ENCODE measurements around the gene HIVEP2.

Gene HIVEP2

DNA sequence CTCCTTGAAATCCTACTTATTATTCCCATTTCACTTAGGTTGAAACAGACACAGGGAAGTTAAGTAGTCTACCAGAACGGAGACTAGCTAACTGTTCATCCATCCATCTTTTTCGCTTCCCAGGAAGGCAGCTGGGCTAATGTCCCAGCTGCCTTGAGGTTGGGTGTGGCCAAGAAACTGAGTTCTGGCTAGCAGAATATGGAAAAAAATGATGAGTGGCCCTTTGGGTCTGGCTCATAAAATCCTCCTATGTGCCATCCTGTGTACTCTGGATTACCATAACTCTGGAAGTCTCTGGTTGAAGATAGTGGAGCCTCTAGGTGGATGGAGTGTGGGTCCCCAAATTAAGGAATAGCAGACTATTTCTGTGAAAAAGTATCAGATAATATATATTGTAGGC, 206.2 kb downstream of the HIVEP2 start:
- no peak for DNase-seq (ENCODE audit: low read depth, low spot score)

DNA sequence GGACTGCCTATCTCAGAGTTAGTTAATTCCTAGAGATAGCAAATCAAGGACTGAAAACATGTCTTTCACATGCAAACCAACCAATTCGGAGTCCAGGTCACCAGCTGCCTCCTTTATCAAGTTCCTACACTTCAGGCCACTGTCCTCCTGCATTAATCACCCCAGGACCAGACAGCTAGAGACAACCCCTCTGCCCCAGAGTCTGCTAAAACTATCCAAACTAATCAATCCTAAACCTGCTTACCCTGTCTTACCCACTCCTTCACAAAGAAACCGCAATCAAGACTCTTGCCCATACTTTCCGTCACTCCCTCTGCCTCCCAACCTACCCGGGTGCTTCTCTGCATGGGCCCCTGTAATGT, 207.0 kb downstream of the HIVEP2 start:
- DNase-seq (ENCODE audit: low read depth, low spot score), result no peak

DNA sequence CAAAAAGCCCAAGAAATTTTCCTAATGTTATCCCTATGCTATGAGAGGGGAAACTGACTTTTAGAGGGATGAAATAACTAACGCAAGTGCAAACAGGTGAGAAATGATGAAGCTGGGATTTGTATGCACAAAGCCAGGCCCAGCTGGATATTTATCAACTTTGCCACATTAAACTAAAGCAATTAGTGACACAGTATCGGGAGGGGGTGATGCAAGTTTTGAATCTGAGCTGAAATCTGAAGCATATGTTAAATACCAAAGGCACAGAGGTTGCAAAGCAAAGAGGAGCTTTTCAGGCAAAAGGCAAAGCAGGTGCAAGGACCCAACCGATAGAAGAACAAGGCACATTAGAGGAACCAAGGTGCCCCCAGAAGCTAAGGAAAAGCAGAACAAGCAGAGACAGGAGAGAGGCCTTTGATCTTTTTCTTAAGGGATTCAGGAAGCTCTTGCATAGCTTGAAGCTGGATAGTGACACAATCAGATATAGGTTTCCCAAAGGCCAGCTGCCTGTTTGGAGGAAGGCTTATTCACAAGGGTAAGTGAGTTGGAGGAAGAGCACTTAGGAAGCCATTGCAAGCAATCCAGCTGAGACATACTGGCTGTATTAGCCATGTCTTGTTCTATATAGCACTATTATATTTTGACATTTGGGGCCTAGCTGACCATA, 207.5 kb downstream of the HIVEP2 start:
- no peak for DNase-seq (ENCODE audit: low read depth, low spot score)

DNA sequence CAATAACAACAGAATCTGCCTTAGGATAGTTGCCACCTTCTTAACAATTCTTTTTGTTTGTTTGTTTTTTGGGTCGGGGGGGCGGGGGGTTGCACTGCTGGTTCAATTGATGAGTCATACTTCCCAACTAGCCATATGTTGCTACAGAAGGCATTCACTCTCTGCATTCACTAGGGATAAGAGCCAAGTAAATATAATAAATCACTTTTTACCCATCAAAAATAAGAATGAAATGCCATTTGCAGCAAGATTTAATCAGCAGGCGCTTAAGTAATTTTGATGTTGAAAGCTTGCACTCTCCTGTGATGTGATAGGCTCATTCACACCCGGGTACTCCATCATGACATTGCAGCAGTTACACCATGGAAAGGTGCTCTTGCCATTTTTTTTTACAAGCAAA, 209.8 kb downstream of the HIVEP2 start:
- no peak for DNase-seq (ENCODE audit: low read depth, low spot score)

DNA sequence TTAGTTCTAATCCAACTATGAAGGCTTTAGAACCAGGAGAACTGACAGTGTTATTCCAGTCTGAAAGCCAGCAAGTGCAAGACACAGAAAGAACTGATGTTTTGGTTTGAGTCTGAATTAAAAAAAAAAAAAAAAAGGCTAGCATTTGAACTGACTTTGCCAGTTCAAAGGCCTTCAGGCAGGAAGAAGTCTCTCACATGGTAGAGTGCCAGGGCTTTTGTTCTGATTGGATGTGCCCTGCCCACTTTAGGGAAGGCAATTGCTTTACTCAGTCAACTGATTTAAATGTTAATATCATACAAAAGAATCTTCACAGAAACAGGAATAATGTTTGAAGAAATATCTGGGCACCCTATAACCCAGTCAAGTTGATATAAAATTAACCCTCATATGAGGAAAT, 212.2 kb downstream of the HIVEP2 start:
- DNase-seq (ENCODE audit: low read depth, low spot score), result no peak

DNA sequence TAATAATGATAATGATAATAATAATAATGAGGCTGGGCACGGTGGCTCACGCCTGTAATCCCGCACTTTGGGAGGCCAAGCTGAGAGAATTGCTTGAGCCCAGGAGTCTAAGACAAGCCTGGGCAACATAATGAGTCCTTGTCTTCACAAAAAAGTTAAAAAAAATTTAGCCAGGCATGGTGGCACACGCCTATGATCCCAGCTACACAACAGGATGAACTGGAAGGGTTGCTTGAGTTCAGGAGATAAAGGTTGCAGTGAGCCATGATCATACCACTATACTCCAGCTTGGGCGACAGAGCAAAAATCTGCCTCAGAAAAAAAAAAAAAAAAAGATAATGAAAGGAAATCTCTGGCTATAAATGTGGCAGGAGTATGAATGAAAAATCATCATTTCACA, 213.4 kb downstream of the HIVEP2 start:
- DNase-seq (ENCODE audit: low read depth, low spot score), result no peak

DNA sequence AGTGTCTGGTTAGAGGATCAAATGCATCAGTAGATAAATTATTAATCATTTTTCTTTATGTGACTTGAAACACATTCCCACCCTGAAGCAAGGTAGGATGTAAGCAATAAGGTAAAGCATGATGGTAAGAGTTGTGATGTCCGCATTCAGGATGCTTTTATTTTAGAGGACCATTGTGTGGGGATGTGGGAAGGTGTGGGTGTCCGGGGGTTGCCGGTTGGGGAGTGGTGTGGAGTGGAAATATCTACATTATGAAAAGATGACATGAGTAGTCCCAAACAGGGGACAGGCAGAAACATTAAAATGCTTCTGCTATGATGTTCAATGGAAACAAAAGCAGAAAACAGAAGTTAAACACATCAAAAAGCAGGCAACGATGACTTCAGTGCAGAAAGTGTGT, 215.4 kb downstream of the HIVEP2 start:
- no peak for DNase-seq (ENCODE audit: low read depth, low spot score)

DNA sequence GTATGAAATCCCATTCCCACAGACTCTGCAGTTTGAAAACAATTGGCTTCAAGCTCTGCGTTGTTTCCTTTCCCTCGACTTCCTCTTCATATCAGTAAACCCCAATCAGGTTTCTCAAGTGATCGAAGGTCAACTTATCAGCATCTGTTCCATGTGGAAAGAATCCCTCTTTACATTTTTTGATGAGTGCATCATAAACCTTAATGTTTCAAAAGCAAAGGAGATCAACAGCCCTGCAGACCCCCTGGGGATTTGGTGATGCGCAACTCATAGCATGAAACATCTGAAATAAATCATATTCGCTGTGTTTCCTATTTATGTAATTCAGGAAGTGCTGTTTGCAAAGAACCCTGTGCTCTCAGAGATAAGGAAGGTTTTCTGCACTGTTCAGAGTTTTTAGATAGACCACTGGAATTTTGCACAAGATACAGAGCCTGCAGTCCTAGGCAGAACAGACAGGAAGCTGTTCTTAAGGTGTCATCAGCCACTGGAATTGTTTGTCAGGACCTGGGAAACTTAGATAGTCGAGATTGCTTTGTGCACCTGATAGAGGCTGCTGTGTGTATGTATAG, 216.0 kb downstream of the HIVEP2 start:
- no peak for DNase-seq (ENCODE audit: low read depth, low spot score)

DNA sequence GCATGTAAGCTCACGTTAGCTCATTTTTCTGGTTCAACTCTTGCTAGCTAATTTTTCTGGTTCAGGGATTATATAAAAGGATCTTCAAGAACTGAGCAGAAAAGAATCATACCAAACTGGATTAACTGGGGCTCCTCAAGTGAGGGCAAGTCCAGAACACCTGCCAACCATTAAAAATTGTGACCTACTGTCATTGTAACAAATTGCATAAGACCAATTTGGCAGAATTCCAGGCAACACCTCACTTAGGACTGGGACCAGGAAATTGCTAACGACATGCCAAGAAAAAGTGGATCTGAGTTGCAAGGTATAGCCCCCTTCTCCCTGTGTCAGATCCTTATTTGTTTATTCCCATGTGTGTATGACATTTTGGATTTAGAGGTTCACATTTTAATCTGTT, 216.6 kb downstream of the HIVEP2 start:
- DNase-seq (ENCODE audit: low read depth, low spot score), result no peak

DNA sequence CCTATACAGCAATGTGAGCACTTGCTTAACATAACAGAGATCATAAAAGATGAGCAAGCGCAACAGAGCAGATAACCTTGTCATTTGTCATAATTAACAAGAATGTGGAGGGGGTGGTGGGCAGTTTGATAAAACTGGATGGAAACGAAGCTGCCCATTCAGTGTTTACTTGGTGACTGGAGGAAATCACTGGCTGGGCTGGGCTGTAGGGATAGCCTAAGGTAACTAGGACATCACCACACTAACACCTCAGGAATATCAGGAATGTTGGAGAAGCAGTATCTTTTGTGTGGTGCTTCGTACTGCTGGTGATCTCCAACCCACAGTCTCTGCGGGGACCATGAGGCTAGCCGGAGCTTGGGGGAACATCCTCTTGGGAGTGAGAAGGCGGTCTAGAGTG, 218.4 kb downstream of the HIVEP2 start:
- DNase-seq (ENCODE audit: low read depth, low spot score), result no peak

DNA sequence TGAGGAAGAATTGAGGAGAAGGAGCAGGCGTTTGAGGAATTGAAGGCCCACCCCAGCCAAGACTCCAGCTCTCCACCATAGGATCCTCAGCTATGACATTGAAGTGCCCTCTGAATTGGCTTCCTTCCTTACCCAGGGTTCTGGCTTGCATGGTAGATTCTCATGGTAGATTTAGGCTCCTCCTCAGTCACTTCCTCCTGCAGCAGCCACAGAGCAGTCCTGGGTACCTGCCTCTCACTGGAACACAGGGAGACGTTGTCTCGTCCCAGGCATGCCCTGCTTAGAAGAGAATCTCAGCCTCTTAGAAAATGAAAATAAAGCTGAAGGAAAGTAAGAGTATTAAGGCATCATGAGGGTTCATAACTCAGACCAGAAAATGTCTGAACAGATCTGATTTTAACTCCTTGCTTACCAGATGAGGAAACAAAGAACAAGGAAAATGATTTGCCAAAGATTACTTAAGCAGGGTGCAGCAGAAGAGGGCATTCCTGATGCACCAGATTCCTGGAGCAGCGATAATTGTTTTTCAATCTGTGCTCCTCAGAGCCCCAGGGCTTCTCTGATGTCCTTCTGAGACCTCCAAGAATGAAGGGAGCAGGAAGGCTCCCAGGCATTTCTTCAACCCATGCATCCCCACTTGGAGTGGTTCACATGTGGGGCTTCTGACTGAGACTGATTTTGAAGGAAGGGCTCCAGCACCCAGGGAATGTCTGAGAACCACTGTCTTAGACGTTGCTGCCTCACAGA, 219.8 kb downstream of the HIVEP2 start:
- no peak for DNase-seq (ENCODE audit: low read depth, low spot score)

DNA sequence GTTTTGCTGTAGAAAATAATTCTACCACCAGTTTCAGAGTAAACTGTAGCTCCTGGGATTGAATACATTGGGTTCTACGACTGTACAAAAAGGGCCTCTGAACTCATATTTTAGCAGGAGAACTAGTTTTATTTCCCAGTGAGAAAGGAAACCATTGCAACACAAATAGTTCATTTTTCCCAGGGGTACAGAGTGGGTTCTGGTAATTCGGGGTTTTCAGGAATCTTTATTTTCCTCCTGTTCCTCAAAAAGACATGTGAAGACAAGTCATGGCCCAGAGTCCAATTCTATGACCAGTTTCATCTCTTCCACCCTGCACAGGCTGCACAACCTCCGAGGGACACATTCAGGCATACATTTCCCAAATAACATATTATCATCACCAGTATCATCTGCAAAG, 222.1 kb downstream of the HIVEP2 start:
- DNase-seq (ENCODE audit: low read depth, low spot score), result no peak

DNA sequence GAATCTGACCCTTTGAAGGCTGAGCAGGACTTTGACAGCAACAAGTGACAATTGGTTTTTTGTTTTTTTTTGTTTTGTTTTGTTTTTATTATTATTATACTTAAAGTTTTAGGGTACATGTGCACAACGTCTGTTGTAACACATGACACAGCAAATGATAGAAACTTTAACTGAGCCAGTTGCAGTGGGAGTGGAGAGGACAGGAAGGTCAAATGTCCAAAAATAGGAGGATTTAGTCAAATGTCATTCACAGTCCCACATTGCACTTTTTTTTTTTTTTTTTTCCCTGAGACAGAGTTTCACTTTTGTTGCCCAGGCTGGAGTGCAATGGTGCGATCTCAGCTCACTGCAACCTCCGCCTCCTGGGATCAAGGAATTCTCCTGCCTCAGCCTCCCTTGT, 223.0 kb downstream of the HIVEP2 start:
- DNase-seq (ENCODE audit: low read depth, low spot score), result no peak

DNA sequence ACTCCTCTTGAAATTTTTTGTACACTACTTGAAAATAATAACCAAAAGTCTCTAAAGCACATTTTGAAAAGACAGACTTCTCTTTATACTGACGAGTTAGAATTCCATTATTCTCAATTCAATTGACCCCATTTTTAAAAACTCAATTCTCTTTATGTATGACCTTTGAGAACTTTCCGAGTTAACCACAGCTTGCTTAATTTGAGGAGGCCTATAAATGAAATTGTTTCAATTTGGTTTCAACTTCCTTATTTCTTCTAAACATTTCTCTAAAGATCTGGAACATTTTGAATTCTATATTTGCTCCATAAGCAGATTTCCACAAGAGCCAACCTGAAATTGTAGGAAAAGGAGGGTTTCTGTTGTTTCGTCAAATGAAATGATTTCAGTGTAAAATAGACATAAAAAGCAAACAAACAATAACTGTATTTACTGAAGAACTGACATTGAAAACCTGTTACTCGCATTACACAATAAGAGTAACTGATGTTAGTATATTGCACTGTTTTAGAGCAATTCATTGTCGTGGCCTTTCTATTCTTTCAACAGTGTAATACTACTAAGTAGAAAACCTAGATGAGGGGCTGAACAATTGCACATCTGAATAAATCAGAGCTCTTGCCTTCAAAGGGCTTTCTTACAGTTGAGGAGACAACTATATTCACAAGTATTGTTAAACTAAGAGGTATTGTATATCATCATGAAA, 223.6 kb downstream of the HIVEP2 start:
- no peak for DNase-seq (ENCODE audit: low read depth, low spot score)

DNA sequence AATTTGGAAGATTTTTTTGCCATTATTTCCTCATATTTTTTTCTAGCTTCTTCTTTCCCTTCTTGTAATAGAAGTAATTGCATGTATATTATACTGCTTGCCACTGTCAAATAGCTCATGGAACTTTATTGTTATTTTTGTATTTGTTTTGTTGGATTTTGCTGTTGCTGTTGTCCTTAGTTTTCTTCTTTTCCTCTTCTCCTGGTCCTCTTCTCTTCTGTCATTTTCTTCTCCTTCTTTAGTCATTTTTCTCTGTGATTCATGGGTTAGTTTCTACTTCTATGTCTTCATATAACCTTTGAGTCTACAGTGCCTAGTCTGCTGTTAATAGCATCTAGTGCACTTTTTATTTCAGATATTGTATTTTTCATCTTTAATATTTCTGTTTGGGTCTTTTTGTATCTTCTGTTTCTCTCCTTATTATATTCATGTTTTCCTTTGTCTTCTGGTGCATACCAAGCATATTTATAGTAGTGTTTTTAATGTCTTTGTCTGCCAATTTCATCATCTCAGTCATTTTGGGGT, 226.2 kb downstream of the HIVEP2 start:
- no peak for DNase-seq (ENCODE audit: low read depth, low spot score)

DNA sequence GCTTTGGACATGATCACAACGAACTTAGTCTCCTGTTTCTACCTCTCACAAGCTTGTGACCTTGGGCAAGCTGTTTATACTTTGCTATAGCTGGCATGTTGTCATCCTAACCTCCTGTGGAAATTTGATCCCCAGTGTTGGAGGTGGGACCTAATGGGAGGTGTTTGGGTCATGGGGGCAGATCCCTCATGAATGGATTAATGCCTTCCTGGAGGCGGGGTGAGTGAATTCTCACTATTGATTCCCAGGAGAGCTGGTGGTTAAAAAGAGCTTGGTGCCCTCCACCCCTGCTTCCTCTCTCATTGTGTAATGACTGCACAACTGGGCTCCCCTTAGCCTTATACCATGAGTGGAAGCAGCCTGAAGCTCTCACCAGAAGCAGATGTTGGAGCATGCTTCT, 228.9 kb downstream of the HIVEP2 start:
- no peak for DNase-seq (ENCODE audit: low read depth, low spot score)

DNA sequence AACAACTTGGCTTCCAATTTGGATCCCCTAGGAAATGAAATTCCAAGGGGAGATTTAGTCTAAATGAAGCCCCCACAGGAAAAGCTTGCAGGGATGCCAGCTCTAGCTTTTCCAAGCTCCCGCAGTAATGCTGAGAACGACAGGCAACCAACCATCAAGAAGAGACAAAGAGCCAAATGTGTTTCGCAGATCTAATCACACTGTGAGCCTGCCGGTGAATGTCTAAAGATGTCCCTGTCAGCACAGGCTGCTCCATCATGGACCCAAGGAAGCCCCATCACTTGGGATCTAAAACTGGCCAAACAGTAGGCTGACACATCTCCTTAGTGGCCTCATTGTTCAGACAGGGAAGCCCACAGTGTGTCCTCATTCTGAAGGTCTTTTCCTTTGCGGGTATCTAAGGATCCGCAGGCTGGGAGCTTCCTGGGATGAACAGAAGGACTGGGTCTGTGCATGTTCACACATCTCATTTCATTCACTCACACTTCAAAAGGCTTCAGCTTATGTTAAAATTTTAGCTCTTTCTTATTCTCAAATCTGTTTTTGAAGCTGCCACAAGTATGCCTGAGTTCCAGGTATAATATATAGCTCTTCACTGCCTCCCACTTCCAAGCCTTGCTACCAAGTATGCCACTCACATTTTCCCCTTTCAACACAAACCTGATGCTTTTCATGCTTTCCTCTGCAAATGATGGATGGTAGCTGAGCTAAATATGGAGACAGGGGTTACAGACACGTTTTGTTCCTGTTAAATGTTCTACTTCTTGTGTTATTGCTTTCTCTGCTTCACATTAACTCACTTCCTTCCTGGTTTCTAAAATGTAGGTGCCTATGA, 229.8 kb downstream of the HIVEP2 start:
- DNase-seq (ENCODE audit: low read depth, low spot score), result no peak

DNA sequence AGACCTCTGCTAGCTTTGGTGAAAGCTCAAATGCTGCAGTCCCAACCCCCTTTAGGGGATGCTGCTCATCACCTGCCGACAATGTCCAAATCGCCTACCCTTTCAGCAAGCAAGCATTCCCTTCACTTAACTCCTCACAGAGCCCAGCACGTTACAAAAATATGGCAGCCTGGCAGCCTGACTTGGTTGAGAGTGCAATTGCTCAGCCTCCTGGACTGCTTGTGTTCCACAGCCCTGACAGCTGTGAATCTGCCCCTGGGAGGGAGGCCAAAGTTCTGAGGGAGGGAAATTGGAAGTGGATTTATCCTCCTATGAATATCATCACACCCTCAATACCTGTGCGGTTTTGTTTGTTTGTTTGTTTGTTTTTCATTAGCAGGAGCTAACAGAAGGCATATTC, 231.0 kb downstream of the HIVEP2 start:
- DNase-seq (ENCODE audit: low read depth, low spot score), result no peak

DNA sequence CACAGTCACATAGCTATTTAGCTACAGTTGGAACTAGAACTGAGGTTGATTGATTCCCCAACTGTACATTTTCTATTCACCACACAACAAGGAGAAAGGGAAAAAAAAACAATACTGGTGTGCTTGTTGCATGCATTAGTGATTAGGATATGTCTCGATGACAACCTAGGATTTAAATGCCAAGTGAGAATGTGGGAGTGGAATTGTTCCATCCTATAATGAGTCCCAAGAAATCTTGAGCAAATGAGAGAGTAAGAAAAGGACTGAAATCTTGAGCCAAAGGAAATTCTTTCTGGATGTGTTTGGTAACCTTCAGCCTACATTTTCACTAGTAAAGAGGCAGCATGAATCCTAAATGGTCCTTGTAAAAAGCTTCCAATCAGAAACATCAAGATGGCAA, 232.7 kb downstream of the HIVEP2 start:
- DNase-seq (ENCODE audit: low read depth, low spot score), result no peak

DNA sequence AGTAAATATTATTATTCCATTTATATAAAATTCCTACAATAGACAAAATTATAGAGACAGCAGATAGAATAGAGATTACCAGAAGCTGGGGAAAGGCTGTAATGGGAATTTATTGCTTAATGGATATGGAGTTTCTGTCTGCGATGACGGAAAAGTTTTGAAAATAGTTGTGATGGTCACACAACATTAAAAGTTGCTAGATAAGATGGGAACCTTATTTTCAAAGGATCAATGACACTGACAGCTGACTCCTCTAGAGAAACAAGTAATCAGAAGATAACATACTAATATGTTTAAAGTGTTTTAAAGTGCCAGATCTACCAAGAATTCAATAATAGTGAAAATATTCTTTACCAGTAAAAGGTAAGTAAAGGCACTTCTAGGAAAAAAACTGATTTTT, 236.3 kb downstream of the HIVEP2 start:
- no peak for DNase-seq (ENCODE audit: low read depth, low spot score)

DNA sequence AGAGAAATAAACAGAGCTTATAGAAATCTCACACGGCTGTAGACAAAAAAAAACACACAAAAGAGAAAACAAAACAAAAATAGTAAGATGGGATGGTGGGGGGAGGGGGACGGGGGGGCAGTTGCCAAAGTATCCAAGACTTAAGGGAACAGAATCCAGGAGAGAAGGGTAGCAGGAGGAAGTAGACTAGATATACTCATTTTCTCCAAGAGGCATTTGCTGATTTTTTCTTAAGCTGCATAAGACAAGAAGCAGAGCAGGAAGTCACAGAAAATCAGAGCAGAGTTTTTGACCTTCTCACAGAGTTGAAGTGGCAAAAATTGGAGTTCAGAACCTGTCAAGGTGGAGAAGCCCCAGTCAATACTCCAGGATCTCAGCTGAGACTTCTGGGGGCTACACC, 237.7 kb downstream of the HIVEP2 start:
- DNase-seq (ENCODE audit: low read depth, low spot score), result no peak

DNA sequence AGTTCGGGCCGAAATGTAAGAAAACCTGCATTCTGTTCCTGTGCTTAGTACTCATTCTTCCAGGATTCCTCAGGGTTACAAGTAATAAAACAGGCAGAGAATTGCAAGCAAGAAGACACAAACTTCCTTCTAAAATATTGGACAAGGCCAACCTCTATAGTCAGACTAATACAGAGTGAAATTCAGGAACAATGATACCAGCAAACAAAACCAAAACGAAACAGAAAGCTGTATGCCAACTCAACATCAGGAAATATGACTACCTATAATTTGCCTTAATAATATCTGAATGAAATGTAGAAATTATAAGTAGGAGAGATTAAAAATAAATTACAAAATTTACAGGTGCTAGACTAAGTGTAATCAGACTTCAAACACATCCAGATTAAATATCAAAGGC, 238.8 kb downstream of the HIVEP2 start:
- no peak for DNase-seq (ENCODE audit: low read depth, low spot score)
